NCI-H446 treated with DMSO at 0.1 percent for 48 hours (cell line): Measurements from ENCODE around the gene BCL6.

Experiments used
- DNase-seq: peaks from one replicate; lab custom pipeline; 2025; lab: John Stamatoyannopoulos, UW

The BCL6 gene

GRCh38 chr3:187739094-187739560, 6.1 kb downstream of the BCL6 start:
- no peak for DNase-seq

GRCh38 chr3:187738331-187739093, 6.8 kb downstream of the BCL6 start:
- DNase-seq = peak; percentile 80

GRCh38 chr3:187738071-187738330, 7.3 kb downstream of the BCL6 start:
- no peak for DNase-seq

GRCh38 chr3:187737368-187738070, 7.7 kb downstream of the BCL6 start:
- DNase-seq = no peak

GRCh38 chr3:187737006-187737367, 8.3 kb downstream of the BCL6 start:
- no peak for DNase-seq

- DNase-seq = no peak
Measured at GRCh38 chr3:187736418-187736871, 8.8 kb downstream of the BCL6 start.

GRCh38 chr3:187735837-187736236, 9.4 kb downstream of the BCL6 start:
- DNase-seq = no peak

GRCh38 chr3:187735383-187735782, 9.9 kb downstream of the BCL6 start:
- no peak for DNase-seq

GRCh38 chr3:187734841-187735240, 10.4 kb downstream of the BCL6 start:
- DNase-seq = no peak

GRCh38 chr3:187733371-187733770, 11.9 kb downstream of the BCL6 start:
- DNase-seq = no peak

GRCh38 chr3:187729598-187729997, 15.7 kb downstream of the BCL6 start:
- DNase-seq = no peak

- no peak for DNase-seq
Measured at GRCh38 chr3:187728940-187729583, 16.2 kb downstream of the BCL6 start.

GRCh38 chr3:187728248-187728647, 17.0 kb downstream of the BCL6 start:
- no peak for DNase-seq

- DNase-seq = no peak
Measured at GRCh38 chr3:187726564-187726963, 18.7 kb downstream of the BCL6 start.

GRCh38 chr3:187725653-187726370, 19.5 kb downstream of the BCL6 start:
- DNase-seq = no peak

- no peak for DNase-seq
Measured at GRCh38 chr3:187725224-187725623, 20.0 kb downstream of the BCL6 start.

GRCh38 chr3:187722206-187722612, 23.1 kb downstream of the BCL6 start:
- DNase-seq = no peak

GRCh38 chr3:187721055-187721454, 24.2 kb downstream of the BCL6 start:
- DNase-seq = no peak

- DNase-seq = no peak
Measured at GRCh38 chr3:187720337-187720670, 25.0 kb downstream of the BCL6 start.

- peak; percentile 4 for DNase-seq
Measured at GRCh38 chr3:187719628-187720336, 25.5 kb downstream of the BCL6 start.

GRCh38 chr3:187718802-187719201, 26.5 kb downstream of the BCL6 start:
- no peak for DNase-seq

- no peak for DNase-seq
Measured at GRCh38 chr3:187717572-187717971, 27.7 kb downstream of the BCL6 start.
